Neuronal stem cell (in vitro differentiated cells): ENCODE results near the gene SETD2.
A peak's percentile ranks its signal among the peaks of the same experiment; 100 is the strongest.

ENCODE experiments used
- DNase-seq: peaks from one replicate; pipeline ENCODE4 v3.0.0-alpha.2; 2013; ENCODE audit warnings: low spot score
- H2AFZ ChIP-seq: one replicate; pipeline ENCODE4 v1.6.1; 2013; ENCODE audit warnings: mild to moderate bottlenecking, low read length, inconsistent platforms
- H2AK5ac ChIP-seq: 2 replicates; pipeline ENCODE4 v1.6.1; 2013; ENCODE audit warnings: low read depth, mild to moderate bottlenecking, inconsistent platforms, low read length, moderate library complexity, mixed read lengths
- H2BK120ac ChIP-seq: 2 replicates; pipeline ENCODE4 v1.6.1; 2013; ENCODE audit warnings: low read depth, mild to moderate bottlenecking, inconsistent platforms, low read length, moderate library complexity, mixed read lengths
- H2BK12ac ChIP-seq: one replicate; pipeline ENCODE4 v1.6.1; 2013; ENCODE audit warnings: low read length, inconsistent platforms
- H2BK15ac ChIP-seq: 2 replicates; pipeline ENCODE4 v1.6.1; 2013; ENCODE audit warnings: mild to moderate bottlenecking, low read length, inconsistent platforms, mixed read lengths
- H2BK5ac ChIP-seq: one replicate; pipeline ENCODE4 v1.6.1; 2013; ENCODE audit warnings: inconsistent platforms, mild to moderate bottlenecking, low read length, moderate library complexity
- H3K14ac ChIP-seq: one replicate; pipeline ENCODE4 v1.6.1; 2013; ENCODE audit warnings: low read length, inconsistent platforms
- H3K18ac ChIP-seq: 2 replicates; pipeline ENCODE4 v1.6.1; 2013; ENCODE audit warnings: low read length, inconsistent platforms
- H3K23ac ChIP-seq: 2 replicates; pipeline ENCODE4 v1.6.1; 2013; ENCODE audit warnings: low read depth, mild to moderate bottlenecking, mixed read lengths, low read length, inconsistent platforms; ENCODE audit not compliant: poor library complexity
- H3K27ac ChIP-seq: replicated peaks from 3 replicates; pipeline ENCODE4 v1.5.1; 2013; ENCODE audit warnings: low read length, inconsistent platforms
- H3K27me3 ChIP-seq, 3 experiments: 2 replicates each; pipeline ENCODE4 v1.6.1; 2013; ENCODE audit warnings: low read length in 3 of 3, mild to moderate bottlenecking in 2 of 3, inconsistent platforms in 1 of 3, low read depth in 1 of 3, mixed read lengths in 1 of 3, moderate library complexity in 1 of 3; ENCODE audit not compliant: control insufficient read depth in 3 of 3, insufficient read depth in 3 of 3
- H3K36me3 ChIP-seq, 2 donors: replicated peaks in 1 of 2; 2 replicates each; pipeline ENCODE4 v1.6.1; 2013; ENCODE audit warnings: low read length in 2 of 2; ENCODE audit not compliant: control insufficient read depth in 2 of 2, insufficient read depth in 2 of 2
- H3K4ac ChIP-seq: 2 replicates; pipeline ENCODE4 v1.6.1; 2013; ENCODE audit warnings: inconsistent platforms, mild to moderate bottlenecking, low read length, moderate library complexity
- H3K4me1 ChIP-seq, 2 donors: 1 replicate in 1 of 2; 2 replicates in 1 of 2; pipeline ENCODE4 v1.6.1; 2013; ENCODE audit warnings: low read length in 2 of 2, low read depth in 1 of 2; ENCODE audit not compliant: control insufficient read depth in 2 of 2, insufficient read depth in 1 of 2
- H3K4me2 ChIP-seq: one replicate; pipeline ENCODE4 v1.6.1; 2013; ENCODE audit warnings: mild to moderate bottlenecking, low read length, inconsistent platforms; ENCODE audit not compliant: insufficient read depth, poor library complexity, severe bottlenecking
- H3K4me3 ChIP-seq, 2 donors: 2 replicates each; pipeline ENCODE4 v1.5.1; 2013; ENCODE audit warnings: low read length in 2 of 2, mild to moderate bottlenecking in 2 of 2, inconsistent platforms in 1 of 2, moderate library complexity in 1 of 2
- H3K79me1 ChIP-seq: one replicate; pipeline ENCODE4 v1.6.1; 2013; ENCODE audit warnings: low read depth, mild to moderate bottlenecking, inconsistent platforms, low read length, moderate library complexity
- H3K9ac ChIP-seq: one replicate; pipeline ENCODE4 v1.6.1; 2013; ENCODE audit warnings: mild to moderate bottlenecking, low read depth, low read length, inconsistent platforms; ENCODE audit not compliant: poor library complexity
- H3K9me3 ChIP-seq, 2 donors: replicated peaks in 1 of 2; 2 replicates each; pipeline versions ENCODE3 to v1.6.1; 2013; ENCODE audit warnings: low read length in 2 of 2, mild to moderate bottlenecking in 2 of 2, inconsistent platforms in 1 of 2, low read depth in 1 of 2, mixed read lengths in 1 of 2, moderate library complexity in 1 of 2; ENCODE audit not compliant: control insufficient read depth in 2 of 2, insufficient read depth in 1 of 2
- H4K8ac ChIP-seq: one replicate; pipeline ENCODE4 v1.6.1; 2013; ENCODE audit warnings: low read depth, mild to moderate bottlenecking, inconsistent platforms, low read length, moderate library complexity
- H4K91ac ChIP-seq: one replicate; pipeline ENCODE4 v1.6.1; 2013; ENCODE audit warnings: low read length, low read depth, mild to moderate bottlenecking, inconsistent platforms; ENCODE audit not compliant: poor library complexity
- WGBS, 2 donors: extraction: QIAGEN DNeasy Blood & Tissue Kit; methylation state at CpG; one replicate each; pipeline ENCODE4 v1.1.7; 2013; ENCODE audit warnings: missing lambda C conversion rate in 2 of 2, mixed read lengths in 1 of 2; ENCODE audit not compliant: insufficient read length in 2 of 2, insufficient replicate concordance in 1 of 2; ENCODE audit errors: extremely low coverage in 2 of 2; 5-methylcytosine and 5-hydroxymethylcytosine counted together

SETD2 gene

DNA sequence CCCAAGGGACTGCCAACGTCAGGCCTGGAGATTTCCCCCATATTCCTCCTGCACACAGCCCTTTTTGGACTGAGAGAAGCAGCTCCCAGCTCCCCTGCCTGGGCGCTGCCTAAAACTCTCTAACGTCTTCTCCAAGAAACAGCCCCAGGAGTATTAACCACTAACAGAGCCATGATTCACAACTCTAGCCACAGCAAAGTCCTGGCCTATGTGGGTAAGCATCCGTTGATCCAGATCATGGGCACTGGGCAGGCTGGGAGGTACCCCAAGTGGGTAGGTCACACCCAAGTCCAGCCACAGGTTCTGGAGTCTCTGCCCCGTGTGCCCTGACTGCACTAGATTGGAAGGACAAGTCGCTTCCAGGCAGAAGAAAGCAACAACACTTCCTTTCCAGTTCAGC is 152.5 kb downstream of the SETD2 start:
- Histone ChIP-seq H3K23ac (no peak overlapping the region), H2AFZ (no peak overlapping the region), H3K79me1 (peaks cover 2% of the 10 kb centered on the region), H2AK5ac (no peak overlapping the region), H3K4me3 (no peak overlapping the region), H3K36me3 (peaks cover 4 to 27% of the 10 kb centered on the region in 2 donors), H3K4me2 (no peak overlapping the region), H3K4me1 (peaks cover 0 to 5% of the 10 kb centered on the region in 2 donors), H3K9ac (no peak overlapping the region), H3K27ac (no peak overlapping the region), H4K8ac (no peak overlapping the region), H2BK5ac (no peak overlapping the region), H2BK120ac (no peak overlapping the region), H3K27me3 (no peaks in the 10 kb centered on the region), H3K14ac (no peak overlapping the region), H4K91ac (no peak overlapping the region), H3K4ac (no peak overlapping the region), H2BK12ac (no peak overlapping the region), H3K18ac (no peak overlapping the region), H2BK15ac (no peak overlapping the region), H3K9me3 (no peaks in the 10 kb centered on the region)
- DNase-seq, result no peak
- WGBS, 2 donors, result no CpG with 5 or more reads among the region's 6 CpGs

DNA sequence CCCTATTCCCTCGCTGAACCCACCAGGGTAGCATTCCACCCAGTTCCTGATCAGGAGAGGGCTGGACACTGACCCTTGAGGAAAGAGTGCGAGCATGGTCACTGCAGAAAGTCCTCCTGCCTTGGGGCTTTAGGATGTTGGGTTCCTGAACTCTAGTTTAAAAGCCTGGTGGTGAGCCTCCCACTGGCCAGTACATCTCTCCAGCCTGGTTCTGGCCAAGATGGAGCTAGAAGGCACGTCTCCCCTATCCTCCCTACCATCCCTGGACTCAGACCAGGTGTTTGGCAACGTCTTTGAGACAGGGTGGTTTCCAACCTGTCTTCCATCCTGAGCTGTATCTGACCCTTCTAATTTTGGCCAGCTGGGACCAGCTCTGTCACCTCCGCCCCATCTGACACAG is 153.0 kb downstream of the SETD2 start:
- no peaks in the 10 kb centered on the region for H3K27me3 ChIP-seq
- H2BK120ac ChIP-seq, result no peak overlapping the region
- peaks cover 6 to 22% of the 10 kb centered on the region in 2 donors for H3K36me3 ChIP-seq
- H2BK5ac ChIP-seq, result no peak overlapping the region
- H2AK5ac ChIP-seq, result no peak overlapping the region
- no peak overlapping the region for H3K14ac ChIP-seq
- no peak overlapping the region for H2BK15ac ChIP-seq
- peaks cover 0 to 5% of the 10 kb centered on the region in 2 donors for H3K4me1 ChIP-seq
- H3K18ac ChIP-seq, result no peak overlapping the region
- H3K23ac ChIP-seq, result no peak overlapping the region
- H3K4me3 ChIP-seq, result no peak overlapping the region
- DNase-seq, result no peak
- H3K4ac ChIP-seq, result no peak overlapping the region
- H4K91ac ChIP-seq, result no peak overlapping the region
- H3K9me3 ChIP-seq, result no peaks in the 10 kb centered on the region
- H2BK12ac ChIP-seq, result no peak overlapping the region
- H3K79me1 ChIP-seq, result peaks cover 2% of the 10 kb centered on the region
- no peak overlapping the region for H4K8ac ChIP-seq
- no peak overlapping the region for H2AFZ ChIP-seq
- WGBS, 2 donors, result no CpG with 5 or more reads among the region's 5 CpGs
- H3K9ac ChIP-seq, result no peak overlapping the region
- no peak overlapping the region for H3K27ac ChIP-seq
- H3K4me2 ChIP-seq, result no peak overlapping the region

DNA sequence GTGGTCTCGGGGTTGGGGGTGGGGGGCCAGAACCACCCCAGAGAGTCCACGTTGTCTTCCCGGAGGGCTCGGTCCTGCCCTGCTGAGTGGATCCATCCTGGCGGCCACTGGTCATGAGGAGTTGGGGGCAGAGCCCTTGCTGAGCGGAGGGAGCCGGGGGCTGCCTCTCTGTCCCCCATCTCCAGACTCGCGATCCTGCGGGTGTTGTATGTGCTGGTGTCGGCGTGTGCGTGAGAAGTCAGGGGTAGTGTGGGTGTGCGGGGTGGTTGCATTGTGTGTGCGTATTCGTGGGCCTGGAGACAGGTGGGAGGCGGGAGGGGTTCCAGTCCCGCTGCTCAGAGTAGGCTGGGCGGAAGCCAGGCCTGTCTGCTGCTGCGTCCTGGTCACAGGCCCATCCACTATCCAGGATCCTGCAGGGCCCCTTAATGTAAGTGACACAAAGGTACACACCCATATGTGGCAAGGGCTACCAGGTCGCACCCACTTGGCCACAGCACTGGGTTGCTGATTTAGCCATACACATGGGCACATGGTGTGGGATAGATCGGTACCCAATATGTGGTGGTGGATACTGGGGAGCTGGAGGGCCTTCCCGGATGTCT is 153.7 kb downstream of the SETD2 start:
- no CpG with 5 or more reads among the region's 23 CpGs for WGBS, 2 donors
- no peak overlapping the region for H3K14ac ChIP-seq
- H2BK5ac ChIP-seq, result peak overlapping the region; percentile 63
- no peak overlapping the region for H3K4ac ChIP-seq
- peak overlapping the region; percentile 68 for H2BK15ac ChIP-seq
- H3K4me2 ChIP-seq, result no peak overlapping the region
- no peak for DNase-seq
- peak overlapping the region; percentile 87 for H3K27ac ChIP-seq
- no peak overlapping the region for H2BK12ac ChIP-seq
- peaks cover 4 to 17% of the 10 kb centered on the region in 2 donors for H3K36me3 ChIP-seq
- H4K91ac ChIP-seq, result no peak overlapping the region
- H2AK5ac ChIP-seq, result peak overlapping the region; percentile 95
- H2AFZ ChIP-seq, result no peak overlapping the region
- H2BK120ac ChIP-seq, result peak overlapping the region; percentile 77
- no peaks in the 10 kb centered on the region for H3K9me3 ChIP-seq
- H3K4me3 ChIP-seq, result no peak overlapping the region
- no peaks in the 10 kb centered on the region for H3K27me3 ChIP-seq
- H3K23ac ChIP-seq, result peak overlapping the region; percentile 45
- peak overlapping the region; percentile 65 for H3K9ac ChIP-seq
- no peak overlapping the region for H4K8ac ChIP-seq
- H3K4me1 ChIP-seq, result peaks cover 0 to 5% of the 10 kb centered on the region in 2 donors
- peaks cover 2% of the 10 kb centered on the region for H3K79me1 ChIP-seq
- peak overlapping the region; percentile 94 for H3K18ac ChIP-seq

DNA sequence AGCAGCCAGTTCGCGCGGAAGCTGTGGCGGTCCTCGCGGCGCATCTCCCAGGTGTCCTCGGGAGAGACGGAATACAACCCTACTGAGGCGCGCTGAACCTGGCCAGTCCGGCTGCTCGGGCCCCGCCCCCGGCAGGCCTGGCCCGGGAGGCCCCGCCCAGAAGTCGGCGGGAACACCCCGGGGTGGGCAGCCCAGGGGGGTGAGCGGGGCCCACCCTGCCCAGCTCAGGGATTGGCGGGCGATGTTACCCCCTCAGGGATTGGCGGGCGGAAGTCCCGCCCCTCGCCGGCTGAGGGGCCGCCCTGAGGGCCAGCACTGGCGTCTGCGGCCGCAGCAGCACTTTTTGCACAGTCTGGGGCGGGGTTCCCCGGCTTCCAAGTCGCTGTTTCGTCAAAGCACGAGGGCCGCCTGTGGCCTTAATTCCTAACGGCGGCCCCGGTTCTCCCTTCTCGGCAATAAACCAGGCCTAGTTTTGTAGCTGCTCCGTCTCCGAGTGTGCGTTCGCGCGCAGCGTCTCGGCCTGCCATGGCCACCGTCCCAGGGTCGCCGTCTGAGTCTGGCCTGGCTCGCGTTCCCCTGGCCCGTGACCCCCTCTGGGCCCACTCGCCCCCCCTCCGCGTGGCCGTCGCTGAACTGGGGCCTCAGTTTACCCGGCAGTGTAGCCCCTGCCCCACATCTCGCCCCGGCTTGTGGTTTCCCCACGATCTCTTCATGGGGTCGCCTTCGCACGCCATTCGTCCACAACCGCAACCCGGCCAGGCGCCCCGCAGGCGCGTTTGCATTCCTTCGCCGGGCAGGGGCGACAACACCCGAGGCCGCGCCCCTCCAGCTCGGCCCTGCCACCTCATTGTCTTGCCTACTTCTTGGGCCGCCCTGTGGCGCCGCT is 154.4 kb downstream of the SETD2 start:
- H4K91ac ChIP-seq, result no peak overlapping the region
- H3K79me1 ChIP-seq, result peaks cover 2% of the 10 kb centered on the region
- no peak overlapping the region for H4K8ac ChIP-seq
- peak overlapping the region; percentile 95 for H2AK5ac ChIP-seq
- H2AFZ ChIP-seq, result no peak overlapping the region
- no peaks in the 10 kb centered on the region for H3K27me3 ChIP-seq
- H3K9me3 ChIP-seq, result no peaks in the 10 kb centered on the region
- H3K14ac ChIP-seq, result no peak overlapping the region
- H3K9ac ChIP-seq, result peak overlapping the region; percentile 85
- H3K36me3 ChIP-seq, result peaks cover 6 to 13% of the 10 kb centered on the region in 2 donors
- H2BK5ac ChIP-seq, result peak overlapping the region; percentile 63
- H2BK12ac ChIP-seq, result no peak overlapping the region
- peak overlapping the region; percentile 96 for H3K18ac ChIP-seq
- H3K23ac ChIP-seq, result peak overlapping the region; percentile 45
- no peak overlapping the region for H3K4ac ChIP-seq
- WGBS, 2 donors, result no CpG with 5 or more reads among the region's 85 CpGs
- H2BK120ac ChIP-seq, result peak overlapping the region; percentile 77
- peak overlapping the region; percentile 47 for H3K4me2 ChIP-seq
- peak overlapping the region in 1 of 2 donors; percentile 81 for H3K4me3 ChIP-seq
- H3K4me1 ChIP-seq, result peaks cover 0 to 5% of the 10 kb centered on the region in 2 donors
- peak overlapping the region; percentile 87 for H3K27ac ChIP-seq
- peak overlapping the region; percentile 68 for H2BK15ac ChIP-seq
- peak; percentile 58 for DNase-seq
